GM04503 (cell line): ENCODE data around the gene TMEM108.

ENCODE experiments used
- DNase-seq: peaks from one replicate; pipeline ENCODE4 v3.0.0-alpha.2; 2012; ENCODE audit warnings: low read depth

TMEM108 gene

GRCh38 chr3:133054586-133054985 lies 16.4 kb downstream of the TMEM108 start:
- no peak for DNase-seq

- no peak for DNase-seq
Measured at GRCh38 chr3:133055339-133055738, 17.1 kb downstream of the TMEM108 start.

GRCh38 chr3:133058243-133058642 lies 20.1 kb downstream of the TMEM108 start:
- DNase-seq: no peak

- DNase-seq: no peak
Measured at GRCh38 chr3:133058831-133059230, 20.6 kb downstream of the TMEM108 start.

DNA sequence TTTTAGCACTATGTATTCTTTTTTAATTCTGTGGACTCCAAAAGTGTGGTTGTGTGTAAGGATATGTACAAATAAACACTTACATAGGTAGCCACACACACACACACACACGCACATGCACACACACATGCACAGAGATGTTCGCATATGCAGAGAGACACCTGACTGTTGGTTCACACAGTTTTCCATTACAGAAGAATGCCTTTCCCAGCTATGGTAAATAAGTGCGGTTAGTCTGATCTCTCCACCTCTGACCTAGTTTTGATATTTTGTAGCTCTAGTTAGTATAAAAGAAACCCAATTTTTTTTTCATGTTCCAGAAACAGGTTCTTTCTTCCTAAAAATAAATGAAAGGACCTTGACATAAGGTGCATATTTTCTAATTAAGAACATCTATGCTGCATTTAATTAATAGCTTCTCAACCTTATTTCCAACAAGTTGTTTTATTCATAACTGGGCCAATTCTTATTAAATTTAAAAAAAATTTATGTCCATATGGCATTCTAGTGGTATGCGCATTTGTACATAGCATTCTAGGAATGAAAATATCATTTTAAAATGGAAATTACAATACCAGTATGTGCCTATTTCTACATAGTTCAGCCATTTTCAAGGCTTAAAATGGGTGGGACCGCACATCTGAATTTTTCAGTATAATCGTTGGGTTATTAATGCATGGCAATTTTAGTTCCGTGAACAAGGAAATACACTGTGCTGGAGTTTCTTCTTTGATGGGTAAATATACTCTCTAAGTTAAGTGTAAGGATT lies 27.2 kb downstream of the TMEM108 start:
- no peak for DNase-seq

DNA sequence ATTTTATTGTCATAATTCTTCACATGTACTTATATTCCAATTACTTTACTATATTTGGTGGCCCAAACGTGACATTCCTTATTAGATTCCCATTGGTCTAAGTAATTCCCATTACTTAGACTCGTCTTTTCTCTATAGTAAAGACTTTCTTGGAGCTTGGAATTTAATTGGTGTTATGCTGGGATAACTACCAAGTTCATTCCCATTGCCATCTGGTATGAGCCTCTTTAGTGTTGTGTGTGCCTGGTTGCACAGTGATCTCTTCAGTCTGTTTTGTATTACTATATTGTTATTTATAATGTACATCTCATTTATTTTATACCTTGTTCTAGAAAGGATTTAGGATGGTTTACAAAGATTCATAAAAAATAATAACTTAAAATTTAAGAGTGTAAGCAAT lies 27.8 kb downstream of the TMEM108 start:
- no peak for DNase-seq

DNA sequence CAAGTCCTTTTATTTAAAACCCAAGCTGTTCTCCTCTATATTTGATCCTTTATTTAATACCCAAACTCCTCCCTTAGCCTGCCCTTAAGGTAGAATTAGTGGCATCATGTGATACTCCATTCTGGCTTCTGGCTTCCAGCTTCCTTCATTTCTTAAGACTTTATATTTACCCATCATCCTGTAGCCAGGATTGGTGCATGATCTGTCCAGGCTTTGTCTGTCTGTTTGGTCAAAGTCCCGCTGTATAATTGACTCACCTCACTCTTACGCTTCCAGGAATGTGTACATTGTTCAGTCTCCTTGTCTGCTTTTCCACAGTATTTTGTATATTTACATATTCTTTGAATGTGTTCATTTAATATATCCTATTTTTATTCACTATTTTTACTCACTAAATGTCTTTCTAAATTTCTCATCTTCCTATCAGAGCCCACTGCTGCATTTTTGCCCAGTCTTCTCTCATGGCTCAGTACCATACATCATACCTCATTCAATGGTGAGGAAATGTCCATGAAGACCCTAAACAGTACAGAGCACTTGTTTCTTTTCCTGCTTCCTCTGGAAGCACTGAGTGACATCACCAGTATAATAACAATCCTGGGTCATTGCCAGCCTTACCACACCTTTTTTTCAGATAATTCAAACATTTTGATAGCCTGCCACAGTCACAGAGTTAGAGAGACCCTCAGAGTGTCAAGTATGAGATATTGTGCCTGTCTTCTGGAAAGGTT lies 31.5 kb downstream of the TMEM108 start:
- no peak for DNase-seq

DNA sequence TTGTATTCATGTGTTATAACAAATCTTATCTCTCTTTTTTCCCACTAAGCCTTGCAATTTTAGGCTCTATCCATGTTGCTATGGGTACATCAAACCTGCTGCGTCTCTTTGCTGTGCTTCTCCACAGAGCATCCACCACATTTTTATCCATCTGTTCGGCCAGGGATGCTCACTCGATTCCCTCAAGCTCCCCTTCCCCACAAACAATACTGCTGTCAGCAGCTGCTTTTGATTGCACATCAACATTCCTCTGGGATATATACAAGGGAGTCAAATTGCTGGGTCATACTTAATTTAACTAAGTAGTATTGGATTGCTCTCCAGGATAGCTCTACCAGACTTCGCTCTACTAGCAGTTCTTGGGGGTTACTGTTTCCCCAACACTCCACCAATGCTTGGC lies 36.8 kb downstream of the TMEM108 start:
- no peak for DNase-seq

- no peak for DNase-seq
Measured at GRCh38 chr3:133077688-133078087, 39.5 kb downstream of the TMEM108 start.

GRCh38 chr3:133079621-133080020 lies 41.4 kb downstream of the TMEM108 start:
- DNase-seq: no peak

- no peak for DNase-seq
Measured at GRCh38 chr3:133081016-133081415, 42.8 kb downstream of the TMEM108 start.

DNA sequence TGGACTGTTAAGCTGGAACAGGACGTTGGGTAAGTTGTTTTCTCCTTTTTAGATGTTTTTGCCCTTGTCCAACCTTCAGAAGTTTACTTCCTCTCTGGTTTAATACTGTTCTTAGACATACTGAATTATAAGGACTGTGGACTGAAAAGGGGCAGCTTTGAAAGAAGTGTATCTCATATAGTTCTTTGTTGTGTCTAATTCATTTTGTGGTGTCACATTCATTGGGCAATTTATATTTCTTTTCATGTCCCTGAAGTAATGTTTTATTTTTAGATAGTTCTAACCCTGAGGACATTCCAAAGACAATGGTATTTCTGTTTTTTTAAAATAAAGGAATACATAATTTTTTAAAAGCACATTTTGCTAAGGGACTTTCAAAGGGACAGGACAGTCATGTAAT lies 45.2 kb downstream of the TMEM108 start:
- no peak for DNase-seq

GRCh38 chr3:133089906-133090485 lies 51.8 kb downstream of the TMEM108 start:
- no peak for DNase-seq

DNA sequence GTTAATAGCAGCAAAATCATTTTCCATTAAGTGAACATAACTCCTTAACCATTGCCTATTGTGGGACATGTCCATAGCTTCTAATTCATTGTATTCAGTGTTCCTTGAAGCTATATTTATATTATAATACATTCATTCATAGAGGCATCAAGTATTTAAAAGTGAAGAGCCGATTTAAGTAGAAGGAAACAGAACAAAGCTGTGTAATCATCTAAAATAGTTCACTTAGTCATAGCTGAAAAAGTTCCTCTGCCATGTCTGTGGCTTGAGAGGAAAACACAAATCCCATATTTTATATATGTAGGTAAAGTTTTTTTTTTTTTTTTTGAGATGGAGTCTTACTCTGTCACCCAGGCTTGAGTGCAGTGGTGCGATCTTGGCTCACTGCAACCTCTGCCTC lies 54.5 kb downstream of the TMEM108 start:
- no peak for DNase-seq

GRCh38 chr3:133093366-133093765 lies 55.2 kb downstream of the TMEM108 start:
- DNase-seq: no peak

DNA sequence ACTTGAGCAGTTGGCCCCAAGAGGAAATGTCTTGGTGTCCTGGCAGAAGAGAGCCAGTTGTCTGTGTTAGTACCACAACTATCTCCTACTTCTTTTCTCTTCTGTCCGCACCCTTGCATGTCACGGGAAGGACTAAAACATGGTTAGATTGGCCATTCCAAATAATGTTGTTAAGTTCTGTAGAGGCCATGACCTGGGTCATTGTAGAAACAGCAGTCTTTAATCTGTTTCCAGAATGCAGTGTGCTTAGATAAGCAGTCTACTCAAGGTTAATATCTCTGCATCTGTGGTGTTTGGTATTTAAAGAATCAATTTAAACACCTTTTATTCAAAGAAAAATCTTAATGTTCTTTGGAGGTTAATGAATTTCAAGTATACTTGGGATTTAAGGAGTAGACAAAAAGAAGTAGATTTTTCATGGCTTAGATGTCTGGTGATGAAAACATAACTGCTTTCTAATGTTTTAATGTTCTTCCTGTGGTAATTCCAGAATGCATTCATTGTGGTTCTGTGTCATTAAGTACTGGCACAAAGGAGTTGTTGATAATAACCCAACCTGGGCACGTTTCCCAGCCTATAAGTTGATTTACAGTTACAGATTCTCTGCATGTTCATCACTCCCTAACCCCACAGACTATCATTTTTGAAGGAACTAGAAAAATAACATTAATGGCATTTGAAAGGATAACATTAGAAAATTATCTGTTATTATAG lies 58.9 kb downstream of the TMEM108 start:
- no peak for DNase-seq

DNA sequence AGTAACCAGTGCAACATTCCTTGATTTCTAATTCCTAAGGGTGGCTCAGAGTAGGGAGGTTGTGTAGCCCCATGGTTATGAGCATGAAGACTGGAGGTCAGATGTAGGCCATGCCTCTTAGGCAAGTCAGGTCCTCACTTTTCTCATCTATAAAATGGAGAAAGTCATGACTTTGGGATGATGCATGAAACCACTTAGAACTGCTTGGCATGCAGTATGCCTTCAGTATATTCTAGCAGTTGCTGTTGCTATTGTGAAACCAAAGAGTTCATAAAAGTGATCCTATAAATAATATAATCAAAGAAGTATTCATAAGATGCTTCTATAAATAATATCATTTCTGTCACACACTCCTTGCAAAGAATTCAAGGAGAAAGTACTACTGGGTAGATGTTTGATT lies 65.5 kb downstream of the TMEM108 start:
- DNase-seq: no peak

GRCh38 chr3:133106169-133106568 lies 68.0 kb downstream of the TMEM108 start:
- no peak for DNase-seq

DNA sequence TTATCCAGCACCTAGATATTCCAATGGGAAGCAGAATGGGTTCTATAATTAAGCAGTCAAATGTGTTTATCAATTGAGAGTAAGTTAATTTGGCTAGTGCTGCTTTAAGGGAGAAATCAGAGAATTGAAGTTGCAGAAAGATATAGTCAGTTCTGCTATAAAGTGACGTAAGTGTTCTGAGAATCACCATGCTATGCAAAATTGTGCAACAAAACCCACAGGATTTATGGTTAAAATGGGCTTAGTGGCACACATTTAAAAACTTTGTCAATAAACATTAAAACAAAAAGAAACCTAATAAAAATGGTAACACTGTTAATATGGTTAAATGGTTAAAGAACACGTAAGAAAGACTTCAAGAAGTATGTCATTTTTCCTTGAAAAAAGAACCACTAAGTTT lies 74.5 kb downstream of the TMEM108 start:
- no peak for DNase-seq

DNA sequence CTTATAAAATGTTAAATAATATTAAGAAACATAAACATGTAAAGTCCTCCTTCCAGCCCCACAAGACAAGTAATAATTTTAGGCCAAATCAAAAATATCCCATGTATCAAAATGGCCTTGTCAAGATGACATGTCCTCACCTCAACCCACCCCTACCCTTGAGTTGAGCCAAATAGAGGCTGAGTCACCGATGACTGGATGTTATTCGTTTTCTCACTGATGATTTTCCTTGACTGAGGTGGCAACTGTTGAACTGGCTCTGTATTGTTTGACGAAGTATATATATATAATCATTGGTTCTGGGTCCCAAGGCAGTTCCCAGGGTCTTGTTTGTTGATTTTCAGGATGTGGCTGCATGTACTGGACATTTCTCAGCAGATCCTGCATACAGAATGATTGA lies 75.3 kb downstream of the TMEM108 start:
- no peak for DNase-seq

GRCh38 chr3:133113927-133114597 lies 75.9 kb downstream of the TMEM108 start:
- DNase-seq: no peak

DNA sequence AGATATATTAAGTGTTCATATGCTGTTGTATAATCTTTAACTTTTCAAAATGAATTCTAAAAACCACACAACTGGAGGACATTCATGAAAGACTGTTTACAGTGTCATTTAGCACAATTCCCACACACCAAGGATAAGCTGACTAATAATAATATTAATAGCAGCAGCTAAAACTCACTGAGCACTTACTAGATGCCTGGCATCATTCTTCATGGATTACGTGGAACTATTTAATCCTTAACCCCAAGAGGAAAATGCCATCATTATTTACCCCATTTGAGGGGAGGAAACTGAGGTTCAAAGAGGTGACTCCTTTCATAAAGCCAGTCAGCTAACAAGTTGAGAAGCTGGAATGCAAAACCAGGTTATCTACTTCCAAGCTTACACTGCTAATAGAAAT lies 77.0 kb downstream of the TMEM108 start:
- DNase-seq: no peak
